HL-60/S4 treated with phorbol 12-myristate 13-acetate at 8.2 ng/mL for 4 days and 3 days (cell line): ENCODE measurements around the gene PIEZO2.

Experiments used
- in situ Hi-C: fragments of 300-500 bp; cut with MboI; formaldehyde crosslinking; loops from 2 replicates; pipeline ENCODE4 v1.15.0; 2022; ENCODE audit warnings: low sequenced_read_pairs

Gene PIEZO2

DNA sequence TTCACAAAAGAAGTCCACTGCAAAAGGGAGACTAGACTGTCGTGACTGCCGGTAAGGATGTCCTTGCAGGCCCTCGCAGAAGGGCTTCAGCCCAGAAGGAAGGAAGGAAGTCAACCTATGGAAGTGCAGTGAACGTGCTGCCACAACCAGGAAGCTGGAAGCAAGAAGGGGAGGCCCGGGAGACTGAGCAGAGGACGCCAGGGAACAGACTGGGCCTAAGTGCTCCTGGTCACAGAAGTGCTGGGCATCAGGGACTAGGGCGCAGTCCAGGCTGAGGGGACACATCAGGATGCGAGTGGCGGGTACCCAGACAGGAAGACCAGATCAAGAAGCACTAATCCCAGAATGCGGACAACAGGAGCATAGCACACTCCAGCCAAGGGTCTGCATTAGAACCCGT, 78.8 kb downstream of the PIEZO2 start:
- in situ Hi-C loops: no loop called here

DNA sequence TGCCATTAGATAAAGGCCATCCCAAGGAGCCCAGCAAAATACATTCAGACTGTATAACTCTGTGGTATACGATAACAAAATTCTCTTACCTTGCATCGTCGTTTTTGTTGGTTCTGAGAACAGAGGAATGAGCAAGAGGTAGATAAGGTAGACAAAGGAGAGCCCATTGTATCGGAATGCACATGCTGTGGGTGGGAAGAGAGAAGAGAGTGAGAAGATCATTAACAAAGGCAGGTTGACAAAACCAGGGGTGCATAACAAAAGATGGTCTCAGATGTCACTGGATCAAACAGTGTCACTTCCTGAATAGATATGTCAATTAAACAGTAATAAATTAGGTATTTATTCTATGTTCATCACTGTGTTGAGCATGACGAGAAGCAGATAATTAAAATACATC, 83.3 kb downstream of the PIEZO2 start:
- in situ Hi-C loops: no loop called here

DNA sequence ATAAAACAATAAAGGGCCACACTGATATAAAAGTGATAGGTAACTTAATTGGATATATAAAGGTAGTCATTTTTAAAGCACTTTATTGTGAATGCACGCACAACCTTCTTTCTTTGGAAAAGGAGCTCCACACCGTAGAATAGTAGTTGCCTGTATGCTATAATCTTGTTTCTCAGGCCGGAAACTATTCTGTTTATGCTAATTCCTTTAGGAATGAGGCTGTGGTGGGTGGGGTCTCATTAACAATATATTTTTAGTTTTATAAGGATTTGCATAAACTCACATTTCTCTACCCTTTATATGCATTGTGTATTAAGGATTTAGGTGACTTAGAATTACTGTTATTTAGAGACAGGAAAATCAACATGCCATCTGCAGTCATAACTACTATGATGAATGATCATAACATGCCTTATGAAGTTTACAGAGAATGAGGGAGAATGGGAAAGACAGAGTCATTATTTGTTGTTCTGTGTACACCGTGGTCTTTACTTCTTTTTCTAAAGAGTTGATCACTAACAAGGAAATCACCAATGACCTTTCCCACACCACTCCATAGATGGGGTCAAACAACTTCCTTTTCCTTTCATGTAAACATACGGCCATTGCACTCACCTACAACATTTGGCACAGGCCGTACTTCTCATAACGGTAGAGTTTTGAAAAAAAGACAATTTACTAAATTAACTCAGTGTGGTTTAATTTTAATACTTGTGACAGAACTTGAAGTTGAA, 84.5 kb downstream of the PIEZO2 start:
- in situ Hi-C loops: no loop called here

- in situ Hi-C loops: no loop called here
Measured at GRCh38 chr18:11064106-11064505, 85.3 kb downstream of the PIEZO2 start.

DNA sequence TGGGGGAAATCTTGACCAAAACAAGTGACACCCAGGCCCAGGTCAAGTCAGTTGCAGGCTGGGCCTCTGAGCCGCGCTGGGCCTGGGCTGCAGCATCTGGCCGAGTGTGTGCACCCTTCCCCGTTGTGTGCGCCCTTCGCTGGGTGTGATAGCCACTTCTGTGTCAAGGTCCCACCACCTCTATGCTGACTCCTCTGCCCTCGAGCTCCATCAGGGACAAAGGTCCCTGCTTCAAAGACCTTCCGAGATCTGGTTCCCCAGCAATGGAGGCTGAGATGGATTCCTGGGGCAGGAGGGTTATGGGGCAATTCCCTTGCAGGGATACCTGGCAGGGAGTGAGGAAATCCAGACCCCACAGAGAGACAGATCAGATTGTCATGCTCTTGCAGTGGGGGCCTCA, 93.6 kb downstream of the PIEZO2 start:
- in situ Hi-C loops: no loop called here

DNA sequence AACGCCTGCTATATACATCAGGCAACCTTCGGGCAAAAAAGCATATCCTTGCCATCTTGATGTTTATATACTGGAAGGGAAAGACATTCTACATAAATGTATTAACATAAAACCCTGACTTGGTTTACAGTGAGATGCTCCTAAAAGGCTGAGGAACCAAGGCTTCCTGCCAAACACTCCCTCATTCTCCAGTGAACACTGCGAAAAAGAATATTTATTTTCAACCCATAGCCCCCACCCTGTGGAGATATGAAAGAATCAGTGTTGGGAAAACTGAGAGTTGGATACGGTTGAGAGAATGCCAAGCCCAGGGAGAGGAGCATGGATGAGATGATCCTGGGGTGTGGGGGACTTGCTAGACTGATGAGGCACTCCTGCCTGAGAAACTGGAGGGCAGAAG, 94.9 kb downstream of the PIEZO2 start:
- in situ Hi-C loops: no loop called here

DNA sequence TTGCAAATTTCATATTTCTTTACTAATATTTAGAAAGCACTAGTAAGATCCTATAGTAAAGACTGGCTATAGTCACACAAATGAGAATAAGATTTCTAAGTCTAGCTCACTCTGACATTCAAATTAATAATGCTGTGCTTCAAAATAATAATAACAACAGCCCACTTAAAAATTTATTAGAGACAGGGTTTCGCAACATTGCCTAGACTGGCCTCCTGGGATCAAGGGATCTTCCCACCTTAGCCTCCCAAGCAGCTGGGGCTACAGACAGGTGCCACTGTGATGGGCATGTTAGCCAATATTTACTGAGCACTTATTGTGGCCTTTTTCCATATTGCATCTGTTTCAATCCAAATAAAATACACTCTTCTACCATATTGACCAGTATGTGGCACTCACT, 96.1 kb downstream of the PIEZO2 start:
- in situ Hi-C loops: no loop called here

DNA sequence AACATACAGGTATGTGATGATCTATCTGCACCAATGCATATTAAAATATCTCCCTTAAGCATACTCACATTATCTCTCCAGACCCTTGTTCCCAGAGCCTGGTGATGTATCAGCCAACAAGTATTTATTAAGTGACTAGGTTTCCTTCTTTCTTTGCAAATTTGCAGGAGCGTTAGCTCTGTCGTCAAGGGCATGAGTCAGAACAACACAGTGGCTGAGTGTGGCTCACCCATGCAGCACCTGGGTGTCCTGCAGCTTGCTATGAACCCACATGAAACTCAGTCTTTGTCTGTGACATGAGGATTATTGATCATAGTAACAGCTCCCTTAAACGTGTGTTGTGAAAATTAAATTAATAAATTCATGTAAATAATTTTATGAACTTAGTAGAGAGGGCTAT, 96.6 kb downstream of the PIEZO2 start:
- in situ Hi-C loops: no loop called here

DNA sequence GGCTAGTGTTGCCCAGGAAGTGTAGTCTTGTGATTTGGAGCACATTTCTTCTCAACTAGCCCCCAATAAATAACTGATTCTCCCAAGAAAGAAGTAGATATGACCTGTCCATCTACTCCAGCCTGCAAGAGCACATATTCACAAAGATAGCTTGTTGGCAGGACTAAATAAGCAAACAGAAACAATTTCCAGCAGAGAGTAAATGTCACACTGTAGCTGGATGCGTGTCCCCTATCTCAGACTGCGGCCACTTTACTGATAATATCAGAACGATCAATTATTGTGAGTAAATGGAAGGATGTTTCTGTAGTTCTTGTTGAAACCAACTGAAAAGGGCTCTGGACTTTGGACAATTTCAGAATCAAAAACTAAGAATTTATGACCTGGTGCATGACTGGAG, 97.9 kb downstream of the PIEZO2 start:
- in situ Hi-C loops: no loop called here

DNA sequence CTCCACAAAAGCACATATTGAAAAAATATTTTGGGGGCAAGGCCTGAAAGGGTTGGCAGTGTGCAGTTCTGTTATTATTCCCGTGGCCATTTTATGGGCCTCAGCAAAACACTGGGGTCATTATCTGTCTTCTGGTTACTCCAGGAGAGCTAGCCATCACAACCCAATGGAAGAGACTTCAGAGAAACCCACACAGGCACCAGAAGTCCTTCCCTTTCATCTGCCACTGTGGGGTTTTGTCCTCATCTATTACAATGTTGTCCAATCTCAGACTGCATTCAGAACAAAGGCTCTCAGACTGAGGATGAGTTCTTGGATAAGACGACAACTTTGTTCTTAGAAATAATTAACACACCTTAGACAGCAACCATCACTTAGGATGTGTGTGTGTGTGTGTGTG, 98.4 kb downstream of the PIEZO2 start:
- in situ Hi-C loops: no loop called here

- in situ Hi-C loops: no loop called here
Measured at GRCh38 chr18:11047817-11048216, 101.6 kb downstream of the PIEZO2 start.

DNA sequence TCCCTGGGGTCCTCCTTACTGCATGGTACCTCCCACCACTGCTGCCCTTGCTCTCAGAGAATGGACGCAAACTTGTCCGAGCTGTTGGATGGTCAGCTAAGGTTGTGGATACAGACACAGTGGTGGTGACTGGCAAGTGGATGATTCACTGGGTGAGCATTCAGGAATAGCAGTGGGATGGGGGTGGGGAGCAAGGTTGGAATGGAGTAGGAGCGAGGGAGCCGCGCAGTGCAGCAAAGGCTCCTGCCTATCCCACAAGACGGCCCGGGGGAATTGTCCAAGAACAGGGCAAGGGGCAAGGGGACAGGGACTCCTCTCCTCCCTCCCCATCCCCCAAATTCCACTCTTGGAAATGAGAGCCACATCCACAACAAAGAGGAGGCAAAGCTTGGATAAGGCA, 102.2 kb downstream of the PIEZO2 start:
- in situ Hi-C loops: no loop called here

GRCh38 chr18:11046140-11046539, 103.2 kb downstream of the PIEZO2 start:
- in situ Hi-C loops: no loop called here

GRCh38 chr18:11043694-11044093, 105.7 kb downstream of the PIEZO2 start:
- in situ Hi-C loops: no loop called here

DNA sequence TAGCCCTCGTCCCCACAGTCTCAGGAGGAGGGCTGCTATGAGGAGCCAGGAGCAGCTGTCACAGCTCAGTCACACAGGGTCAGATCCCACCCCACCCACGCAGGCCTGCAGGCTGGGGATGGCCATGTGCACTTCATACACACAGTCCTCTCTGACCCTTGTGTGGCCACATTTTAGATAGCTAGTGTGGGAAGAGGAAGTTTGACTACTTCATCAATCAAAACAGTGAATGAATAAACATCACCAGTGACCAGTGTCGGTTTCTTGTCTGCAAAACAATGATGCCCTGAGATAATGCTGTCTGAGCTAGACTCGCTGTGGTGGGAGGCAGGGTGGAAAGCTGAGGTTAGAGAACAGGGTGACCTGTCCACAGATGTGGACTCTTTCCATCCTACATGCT, 107.1 kb downstream of the PIEZO2 start:
- in situ Hi-C loops: no loop called here

GRCh38 chr18:11040823-11041656, 108.3 kb downstream of the PIEZO2 start:
- in situ Hi-C loops: no loop called here

DNA sequence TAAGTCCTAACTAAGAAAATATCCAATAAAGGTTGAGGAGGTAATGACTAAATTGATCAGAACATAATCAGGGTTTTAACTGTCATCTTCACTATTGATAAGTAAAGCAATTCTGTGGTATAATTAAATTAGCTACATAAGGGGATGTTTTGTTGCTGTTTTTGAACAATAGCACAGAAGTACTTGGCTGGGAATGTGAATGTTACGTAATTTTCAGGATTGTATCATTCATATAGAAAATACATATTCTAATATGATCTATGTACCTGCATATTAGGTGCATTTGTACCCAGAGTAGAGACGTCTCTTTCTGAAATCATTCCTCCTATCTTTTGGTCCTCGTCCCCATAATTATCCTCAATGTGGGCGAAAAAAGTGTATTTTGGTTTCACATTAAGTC, 109.0 kb downstream of the PIEZO2 start:
- in situ Hi-C loops: no loop called here

GRCh38 chr18:11037533-11038240, 111.7 kb downstream of the PIEZO2 start:
- in situ Hi-C loops: no loop called here

DNA sequence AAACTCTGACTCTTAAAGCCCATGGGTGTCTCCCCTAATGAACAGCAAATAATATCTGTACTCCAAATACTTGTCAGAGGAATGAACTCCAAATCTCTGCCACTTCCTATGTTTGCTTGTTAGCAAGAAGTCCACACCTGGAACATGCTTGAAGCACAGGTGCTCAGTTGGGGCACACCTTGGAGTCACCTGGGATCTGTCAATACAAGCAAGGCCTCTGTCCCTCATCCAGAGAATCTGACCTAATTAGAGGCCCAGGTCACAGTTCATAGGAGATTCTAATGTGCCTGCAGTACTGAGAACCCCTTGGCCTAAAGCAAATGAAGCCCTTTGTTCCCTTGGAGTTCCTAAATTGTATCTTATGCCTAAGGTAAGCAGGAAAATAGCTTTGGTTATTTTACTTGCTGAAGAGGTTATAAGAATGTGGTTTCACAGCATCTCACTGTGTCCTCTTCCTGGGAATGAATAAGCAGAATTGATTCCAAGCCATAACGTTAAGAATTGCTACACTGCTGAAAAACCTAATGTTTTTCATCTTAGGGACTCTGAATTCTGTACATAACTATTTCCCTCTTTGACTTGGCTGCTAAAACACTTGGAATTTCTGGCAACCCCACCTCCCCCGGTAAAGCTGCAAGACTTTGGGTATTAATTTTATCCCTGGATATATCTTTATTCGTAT, 113.4 kb downstream of the PIEZO2 start:
- in situ Hi-C loops: no loop called here

DNA sequence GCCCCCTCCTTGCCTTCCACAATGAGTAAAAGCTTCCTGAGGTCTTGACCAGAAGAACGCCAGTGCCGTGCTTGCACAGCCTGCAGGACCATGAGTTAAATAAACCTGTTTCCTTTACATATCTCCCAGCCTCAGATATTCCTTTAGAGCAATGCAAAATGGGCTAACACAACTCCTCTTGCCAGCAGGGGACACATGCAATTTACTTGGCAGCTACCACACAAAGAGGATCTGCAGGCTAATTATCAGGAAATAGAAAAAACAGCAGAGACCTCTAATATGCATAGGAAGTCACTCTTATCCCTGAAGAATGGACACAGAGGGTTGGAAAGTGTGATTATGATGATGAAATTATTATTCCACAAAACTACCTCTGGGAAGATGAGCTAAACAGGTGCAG, 114.0 kb downstream of the PIEZO2 start:
- in situ Hi-C loops: no loop called here

- in situ Hi-C loops: no loop called here
Measured at GRCh38 chr18:11034884-11035283, 114.5 kb downstream of the PIEZO2 start.
